Measurements from ENCODE around the gene CTSA.
A peak's percentile ranks its signal among the peaks of the same experiment; 100 is the strongest.
"Not testable (repeated sequence)": the region's sequence is repeated elsewhere in the genome, so short reads cannot be mapped to it uniquely, and the experiment has no call there.

CTSA gene

DNA sequence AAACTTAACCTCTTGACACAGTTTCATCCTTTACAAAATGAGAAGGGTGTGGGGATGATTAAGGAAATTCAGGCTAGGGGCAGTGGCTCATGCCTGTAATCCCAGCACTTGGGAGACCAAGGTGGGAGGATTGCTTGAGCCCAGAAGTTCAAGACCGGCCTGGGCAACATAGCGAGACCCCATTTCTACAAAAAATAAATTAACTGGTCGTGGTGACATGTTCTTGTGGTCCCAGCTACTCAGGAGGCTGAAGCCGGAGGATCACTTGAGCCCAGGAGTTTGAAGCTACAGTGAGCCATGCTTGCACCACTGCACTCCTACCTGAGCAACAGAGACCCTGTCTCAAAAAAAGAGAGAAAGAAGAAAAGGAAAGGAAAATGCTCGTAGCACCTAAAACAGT, 24.7 kb upstream of the CTSA start:
- DNase-seq (ENCODE audit: low spot score) = no peak

DNA sequence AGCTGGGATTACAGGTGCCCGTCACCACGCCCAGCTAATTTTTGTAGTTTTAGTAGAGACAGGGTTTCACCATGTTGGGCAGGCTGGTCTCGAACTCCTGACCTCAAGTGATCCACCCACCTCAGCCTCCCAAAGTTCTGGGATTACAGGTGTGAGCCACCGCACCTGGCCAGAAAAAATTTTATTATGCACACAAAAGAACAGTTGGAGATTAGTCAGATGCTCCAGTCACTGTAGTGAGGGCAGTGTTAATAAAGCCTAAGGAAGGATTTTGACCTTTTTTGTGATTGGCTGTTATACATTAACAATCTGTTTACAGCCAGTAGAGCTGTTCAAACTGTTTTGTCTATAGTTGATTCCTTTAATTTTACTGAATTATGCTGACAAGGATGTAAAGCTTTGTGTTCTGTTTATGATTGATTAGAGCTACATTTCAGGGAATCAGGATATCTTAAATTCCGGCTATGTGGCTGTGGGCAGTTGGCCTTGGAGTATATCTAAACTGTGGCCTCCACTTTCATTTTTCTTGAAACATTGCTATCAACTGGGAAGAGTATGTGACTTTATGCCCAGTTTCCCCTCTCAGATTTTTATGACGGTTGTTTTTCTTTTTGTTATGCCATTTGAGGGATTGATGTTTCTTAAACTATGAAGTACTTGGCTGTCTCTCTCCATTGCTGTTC, 23.9 kb upstream of the CTSA start:
- no peak for DNase-seq (ENCODE audit: low spot score)

DNA sequence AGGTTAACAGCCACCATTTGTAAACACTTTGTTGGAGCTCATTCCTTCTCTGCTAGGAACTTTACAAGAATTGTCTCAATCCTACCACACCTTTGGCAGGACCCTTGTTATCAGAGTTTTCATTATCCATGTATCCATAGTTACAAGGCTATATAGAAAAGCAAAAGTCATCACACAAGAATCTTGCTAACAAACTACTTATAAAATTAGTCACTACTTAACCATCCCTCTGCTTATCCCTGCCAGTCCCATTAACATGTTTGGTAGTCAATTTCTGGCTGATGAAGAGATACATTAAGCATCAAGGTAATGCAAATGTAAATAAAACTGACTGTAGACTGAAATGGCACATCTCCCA, 23.3 kb upstream of the CTSA start:
- no peak for DNase-seq (ENCODE audit: low spot score)

DNA sequence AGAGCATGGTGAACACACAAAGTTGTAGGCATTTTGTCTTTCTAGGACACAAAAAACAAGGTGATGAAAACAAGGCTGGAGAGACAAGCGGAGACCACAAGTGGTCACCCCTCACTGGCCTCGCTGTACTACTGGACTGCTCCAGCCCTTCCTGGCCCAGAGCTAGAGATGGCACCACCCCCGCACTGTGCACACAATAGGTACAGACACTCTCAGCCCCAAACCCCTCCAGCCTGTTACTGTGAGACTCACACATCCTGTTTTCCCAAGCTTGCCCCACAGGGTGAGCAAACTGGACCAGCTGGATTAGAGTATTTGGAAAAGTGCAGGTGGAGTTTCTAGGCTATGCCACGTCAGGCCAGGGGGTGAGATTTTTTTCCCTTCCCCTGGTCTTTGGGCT, 18.5 kb upstream of the CTSA start:
- DNase-seq (ENCODE audit: low spot score) = no peak

DNA sequence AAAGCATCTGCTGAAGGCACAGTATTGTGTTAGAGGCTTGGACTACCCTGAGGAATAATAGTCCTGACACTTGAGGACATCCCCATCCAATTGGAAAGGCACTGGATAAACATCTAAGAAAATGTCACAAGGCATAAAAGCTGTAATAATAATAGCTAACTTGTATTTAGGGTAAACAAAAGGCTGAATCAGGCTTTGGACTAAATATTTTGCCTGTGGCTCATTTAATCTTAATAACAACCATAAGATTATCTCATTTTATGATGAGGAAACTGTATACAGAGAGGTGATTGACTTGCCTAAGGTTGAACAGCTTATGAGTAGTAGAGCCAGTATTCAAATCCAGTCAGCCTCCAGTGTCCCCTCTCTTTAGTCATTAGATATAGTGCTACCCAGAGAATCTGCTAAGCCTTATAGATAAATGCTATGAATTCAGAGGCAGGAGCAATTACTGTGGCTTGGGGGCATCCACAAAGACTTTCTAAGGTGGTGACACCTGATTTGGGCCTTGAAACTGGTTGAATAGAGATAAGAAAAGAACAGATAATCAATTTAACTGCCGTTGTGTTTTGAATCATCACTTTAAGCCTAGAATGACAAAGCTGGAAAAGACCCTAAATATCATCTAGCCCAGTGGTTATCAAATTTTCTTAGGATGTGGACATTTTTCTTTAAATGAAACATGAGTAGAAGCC, 17.6 kb upstream of the CTSA start:
- no peak for DNase-seq (ENCODE audit: low spot score)

DNA sequence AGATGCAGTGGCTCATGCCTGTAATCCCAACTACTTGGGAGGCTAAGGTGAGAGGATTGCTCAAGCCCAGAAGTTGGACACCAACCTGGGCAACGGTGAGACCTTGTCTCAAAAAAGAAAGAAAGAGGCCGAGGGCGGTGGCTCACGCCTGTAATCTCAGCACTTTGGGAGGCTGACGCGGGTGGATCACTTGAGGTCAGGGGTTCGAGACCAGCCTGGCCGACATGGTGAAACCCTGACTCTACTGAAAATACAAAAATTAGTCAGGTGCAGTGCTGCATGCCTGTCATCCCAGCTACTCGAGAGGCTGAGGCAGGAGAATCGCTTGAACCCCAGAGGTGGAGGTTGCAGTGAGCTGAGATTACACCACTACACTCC, 17.0 kb upstream of the CTSA start:
- DNase-seq (ENCODE audit: low spot score) = not testable (repeated sequence)

DNA sequence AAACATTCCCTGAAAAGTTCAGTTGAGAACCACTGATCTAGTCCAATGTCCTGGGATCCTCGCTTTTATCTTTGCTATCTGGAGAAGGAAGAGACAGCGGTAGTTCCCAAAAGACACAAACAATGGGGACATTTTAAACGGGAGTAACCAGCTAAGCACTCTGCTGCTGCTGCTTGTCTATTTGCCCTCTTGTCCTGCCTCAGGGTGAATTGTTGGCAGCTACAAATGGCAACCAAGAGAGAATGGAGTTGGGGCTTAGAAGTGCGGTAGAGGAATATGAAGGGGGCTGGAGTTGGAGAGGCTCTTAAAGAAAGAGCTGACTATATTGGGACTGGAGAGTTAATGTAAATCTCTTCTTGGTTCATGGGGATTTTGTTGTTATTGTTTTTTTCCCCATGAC, 16.6 kb upstream of the CTSA start:
- DNase-seq (ENCODE audit: low spot score) = no peak

DNA sequence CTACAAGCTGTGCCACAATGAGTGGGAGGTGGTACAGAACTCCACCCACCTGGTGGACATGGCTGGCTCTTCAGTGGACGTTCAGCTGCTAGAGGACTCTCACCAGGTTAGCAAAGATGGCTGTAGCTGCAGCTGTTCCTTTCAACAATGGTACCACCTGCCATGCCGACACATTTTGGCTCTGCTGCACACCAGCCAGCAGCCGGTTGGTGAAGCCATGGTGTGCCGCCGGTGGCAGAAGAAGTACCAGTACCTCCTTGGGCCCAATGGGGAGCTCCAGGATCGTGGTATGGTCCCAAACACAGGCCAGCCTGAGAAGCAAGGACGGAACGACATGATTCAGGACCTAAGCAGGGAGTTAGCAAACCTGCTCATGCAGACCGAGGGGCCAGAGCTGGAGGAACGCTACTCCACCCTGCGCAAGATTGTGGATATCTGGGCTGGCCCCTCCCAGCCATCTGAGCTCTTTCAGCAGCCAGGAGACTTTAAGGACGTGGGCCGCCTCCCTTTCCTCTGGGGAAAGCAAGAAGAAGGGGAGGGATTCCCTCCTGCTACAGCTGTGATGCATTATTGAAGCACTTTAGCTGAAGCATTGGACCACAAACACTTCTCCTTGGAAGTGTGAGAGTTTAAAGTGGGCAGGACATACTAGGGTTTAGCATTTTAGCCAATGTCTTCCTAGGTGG, 12.9 kb upstream of the CTSA start:
- DNase-seq (ENCODE audit: low spot score) = no peak

DNA sequence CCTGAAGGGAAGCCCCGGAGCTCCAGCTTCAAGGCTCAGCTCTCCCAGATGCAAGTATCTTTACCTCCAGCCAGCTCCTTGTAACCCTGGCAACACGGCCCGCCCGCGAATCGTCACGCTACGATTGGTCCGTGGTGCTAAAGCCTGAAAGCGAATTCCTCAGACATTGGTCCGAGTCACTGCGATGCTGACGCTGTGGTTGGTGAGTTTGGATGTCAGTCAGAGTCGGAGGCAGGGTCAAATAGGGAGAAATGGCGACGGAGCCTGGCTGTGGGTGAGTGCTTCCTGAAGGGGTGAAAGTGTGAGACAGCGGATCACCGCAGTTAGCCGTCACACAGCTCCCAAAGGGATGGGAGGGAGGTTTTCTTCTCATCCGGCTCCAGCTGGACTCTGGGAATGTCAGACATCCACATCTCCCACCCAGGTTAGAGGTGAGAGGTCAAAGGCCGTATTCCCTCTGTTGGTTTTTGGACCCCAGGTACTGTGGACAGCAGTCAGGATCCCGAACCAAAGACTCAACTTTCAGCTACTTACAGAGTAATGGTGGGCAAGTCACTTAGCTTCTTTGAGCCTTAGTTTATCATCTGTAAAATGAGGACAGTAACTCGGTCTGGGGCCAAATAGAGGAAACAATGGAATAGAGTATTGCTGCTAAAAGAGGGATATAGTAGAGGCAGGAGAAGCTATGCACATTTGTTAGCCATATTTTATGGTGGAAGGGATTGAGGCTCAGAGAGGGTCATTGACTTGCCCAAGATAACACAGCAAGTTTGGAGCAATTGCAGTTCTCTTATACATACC, 9.9 kb upstream of the CTSA start, which contains the start of gene ZSWIM1:
Gene ZSWIM1 (plus strand): TSS at position 240 of the 801 bp plus-strand sequence. CDS start 1,366 bp downstream, outside the sequence.
- DNase-seq (ENCODE audit: low spot score) = peak; percentile 100

DNA sequence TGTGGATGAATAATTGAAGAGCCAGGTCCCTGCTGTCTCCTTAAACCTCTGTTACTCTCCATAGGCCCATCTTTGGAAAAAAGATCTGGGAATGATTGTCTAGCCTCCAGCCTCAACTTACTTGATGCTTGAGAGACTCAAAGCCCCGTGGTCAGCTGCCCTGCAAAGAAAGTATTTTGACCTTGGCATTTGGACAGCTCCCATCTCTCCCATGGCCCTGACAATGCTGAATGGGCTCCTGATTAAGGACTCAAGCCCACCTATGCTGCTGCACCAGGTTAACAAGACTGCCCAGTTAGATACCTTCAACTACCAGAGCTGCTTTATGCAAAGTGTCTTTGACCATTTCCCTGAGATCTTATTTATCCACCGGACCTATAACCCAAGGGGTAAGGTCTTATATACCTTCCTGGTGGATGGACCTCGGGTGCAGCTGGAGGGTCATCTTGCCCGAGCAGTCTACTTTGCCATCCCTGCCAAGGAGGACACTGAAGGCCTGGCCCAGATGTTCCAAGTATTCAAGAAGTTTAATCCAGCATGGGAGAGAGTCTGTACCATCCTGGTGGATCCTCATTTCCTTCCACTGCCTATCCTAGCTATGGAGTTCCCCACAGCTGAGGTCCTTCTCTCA, 8.6 kb upstream of the CTSA start:
- no peak for DNase-seq (ENCODE audit: low spot score)

DNA sequence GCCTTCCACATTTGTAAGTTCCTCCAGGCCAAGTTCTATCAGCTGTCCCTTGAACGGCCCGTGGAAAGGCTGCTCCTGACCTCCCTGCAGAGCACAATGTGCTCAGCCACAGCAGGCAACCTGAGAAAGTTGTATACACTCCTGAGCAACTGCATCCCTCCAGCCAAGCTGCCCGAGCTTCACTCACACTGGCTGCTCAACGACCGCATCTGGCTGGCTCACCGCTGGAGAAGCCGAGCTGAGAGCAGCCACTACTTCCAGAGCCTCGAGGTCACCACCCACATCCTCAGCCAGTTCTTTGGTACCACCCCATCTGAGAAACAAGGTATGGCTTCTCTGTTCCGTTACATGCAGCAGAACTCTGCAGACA, 8.1 kb upstream of the CTSA start:
- no peak for DNase-seq (ENCODE audit: low spot score)

DNA sequence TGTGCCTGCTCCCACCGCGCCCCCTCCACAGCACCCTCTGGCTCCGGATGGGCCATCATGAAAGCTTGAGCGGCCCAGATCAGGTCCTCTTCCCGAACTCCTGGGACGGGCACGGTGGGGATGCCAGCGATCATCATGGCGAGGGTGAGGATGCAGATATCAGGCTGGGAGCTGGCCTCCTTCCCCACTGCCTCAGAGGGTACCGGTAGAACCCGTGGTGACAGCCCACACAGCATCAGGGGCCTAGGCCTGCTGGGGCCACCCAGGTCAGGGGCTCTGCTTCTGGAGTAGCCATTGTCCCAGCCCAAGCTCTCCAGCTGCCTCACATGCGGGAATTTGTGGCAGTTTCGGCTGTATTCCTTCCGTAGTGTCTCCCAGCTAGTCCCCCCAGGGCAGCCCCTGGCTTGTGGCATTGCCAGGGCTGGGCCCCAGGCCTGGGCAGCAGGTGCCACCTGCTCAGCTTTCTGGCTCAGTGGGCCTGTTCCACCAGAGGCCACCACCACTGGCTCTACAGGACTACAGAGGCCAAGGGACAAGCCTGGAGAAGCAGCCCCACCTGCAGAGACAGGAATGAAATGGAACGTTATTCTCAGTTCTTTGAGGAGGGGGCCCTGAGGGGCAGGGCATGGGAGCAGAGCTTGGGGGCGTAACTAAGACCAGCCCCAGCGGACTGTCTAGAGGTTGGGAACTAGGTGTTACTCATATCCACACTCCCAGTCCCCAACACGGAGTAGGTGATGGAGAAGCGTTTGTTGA, 4.4 kb upstream of the CTSA start:
- no peak for DNase-seq (ENCODE audit: low spot score)

DNA sequence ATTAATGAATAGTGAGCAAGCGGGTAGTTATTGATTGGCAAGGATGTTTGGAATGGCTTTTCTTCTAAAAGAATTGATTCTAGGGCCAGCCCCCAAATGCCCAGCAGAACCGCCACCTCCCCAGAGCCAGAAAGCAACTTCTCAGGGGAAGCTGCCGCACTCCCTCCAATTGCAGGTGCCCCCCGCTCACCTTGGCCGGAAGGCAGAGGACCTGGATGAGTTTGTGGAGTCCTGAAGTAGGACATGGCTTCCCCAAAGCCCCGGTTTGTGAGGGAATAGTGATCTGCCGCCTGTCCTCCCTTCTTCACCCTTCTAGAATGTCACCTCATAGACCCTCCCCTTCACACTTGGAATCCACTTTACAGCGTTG, 3.8 kb upstream of the CTSA start, which contains the start of gene SPATA25:
Gene SPATA25 (minus strand): TSS at position 277 of the 370 bp plus-strand sequence. CDS start 32 bp downstream, at position 245.
- DNase-seq (ENCODE audit: low spot score) = no peak

DNA sequence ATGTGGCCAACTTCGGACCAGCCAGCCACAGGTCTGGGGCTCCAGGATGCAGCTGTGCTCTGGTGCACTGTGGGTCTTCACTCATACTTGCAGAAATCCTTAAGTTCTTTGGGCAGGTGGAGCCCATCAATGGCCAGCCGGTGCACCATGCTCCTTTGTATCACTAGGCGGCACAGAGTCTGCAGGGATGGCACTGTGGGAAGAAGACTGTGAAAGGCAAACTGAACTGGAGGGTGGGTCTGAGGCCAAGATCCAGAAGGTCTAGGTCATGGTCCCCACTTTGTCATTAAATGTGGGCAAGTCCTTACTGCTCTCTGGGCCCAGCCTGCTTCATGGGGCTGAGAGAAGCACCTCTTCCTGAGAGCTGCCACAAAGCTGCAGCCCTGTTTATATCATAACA, 2.5 kb upstream of the CTSA start:
- DNase-seq (ENCODE audit: low spot score) = no peak

DNA sequence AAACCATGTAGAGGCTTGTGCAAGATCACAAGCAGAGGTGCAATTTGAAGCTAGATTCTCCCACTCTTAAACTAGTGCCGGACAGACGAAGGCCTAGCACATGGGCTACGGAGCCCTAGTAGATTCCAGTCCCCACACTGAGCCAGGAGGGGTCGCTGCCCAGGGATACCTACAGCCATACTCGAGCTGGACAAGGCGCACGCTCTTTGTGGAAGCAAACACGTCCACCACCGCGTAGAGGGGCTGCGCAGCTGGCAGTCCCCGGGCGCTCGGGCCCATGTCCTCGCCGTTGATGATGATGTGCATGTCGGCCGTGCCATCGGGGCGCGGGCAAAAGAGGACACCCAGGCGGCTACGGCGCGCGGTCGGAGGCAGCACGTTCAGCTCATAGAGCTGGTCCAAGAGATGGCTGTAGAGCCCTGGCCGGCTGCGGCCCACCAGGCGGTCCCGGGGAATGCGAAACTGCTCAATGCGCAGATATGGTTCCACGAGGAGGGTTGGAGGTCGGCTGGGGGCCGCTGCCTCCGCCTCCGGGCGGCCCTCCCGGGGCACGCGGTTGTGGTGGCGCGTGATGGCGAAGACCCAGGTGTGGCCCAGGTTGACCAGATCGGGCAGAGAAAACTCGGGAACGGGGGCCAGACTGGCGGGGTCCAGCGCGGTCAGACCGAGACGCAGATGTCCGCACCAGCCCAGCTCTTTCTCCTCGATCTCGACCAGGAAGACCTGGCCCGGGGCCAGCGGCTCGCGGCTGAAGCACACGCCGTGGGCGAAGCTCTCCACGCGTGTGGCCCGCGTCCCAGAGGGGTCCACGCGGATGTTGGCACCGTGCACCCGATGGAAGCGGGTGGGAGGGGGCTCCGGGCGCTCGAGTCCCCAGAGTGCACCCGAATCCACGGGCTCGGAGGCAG, 804 bp upstream of the CTSA start:
- DNase-seq (ENCODE audit: low spot score) = peak; percentile 95

DNA sequence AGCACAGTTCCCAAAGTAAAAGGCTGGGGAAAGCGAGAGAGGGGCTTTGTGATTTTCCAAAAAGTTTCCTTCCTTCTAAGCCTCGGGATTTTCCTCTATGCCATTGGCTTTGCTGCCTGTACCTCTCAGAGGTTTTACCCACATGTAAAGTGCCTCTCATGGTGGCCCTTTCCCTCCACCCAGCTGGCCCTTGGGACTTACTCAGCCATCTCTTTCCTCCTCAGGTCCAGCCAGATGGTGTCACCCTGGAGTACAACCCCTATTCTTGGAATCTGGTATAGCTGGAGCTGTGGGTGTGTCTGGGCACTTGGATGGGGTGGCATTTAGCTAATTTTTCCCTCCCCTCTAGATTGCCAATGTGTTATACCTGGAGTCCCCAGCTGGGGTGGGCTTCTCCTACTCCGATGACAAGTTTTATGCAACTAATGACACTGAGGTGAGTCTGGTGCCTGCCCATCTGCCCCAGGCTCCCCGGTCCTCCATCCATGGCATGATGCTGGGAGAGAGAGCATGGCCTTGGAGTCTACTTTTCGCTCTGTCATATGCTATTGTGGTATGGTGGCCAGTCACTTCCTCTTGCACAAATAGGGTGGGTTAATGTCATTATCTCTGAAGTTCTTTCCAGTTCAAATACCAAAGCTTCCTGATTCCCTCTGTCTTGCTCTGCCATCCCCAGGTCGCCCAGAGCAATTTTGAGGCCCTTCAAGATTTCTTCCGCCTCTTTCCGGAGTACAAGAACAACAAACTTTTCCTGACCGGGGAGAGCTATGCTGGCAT, 1.1 kb downstream of the CTSA start:
- peak; percentile 55 for DNase-seq (ENCODE audit: low spot score)

DNA sequence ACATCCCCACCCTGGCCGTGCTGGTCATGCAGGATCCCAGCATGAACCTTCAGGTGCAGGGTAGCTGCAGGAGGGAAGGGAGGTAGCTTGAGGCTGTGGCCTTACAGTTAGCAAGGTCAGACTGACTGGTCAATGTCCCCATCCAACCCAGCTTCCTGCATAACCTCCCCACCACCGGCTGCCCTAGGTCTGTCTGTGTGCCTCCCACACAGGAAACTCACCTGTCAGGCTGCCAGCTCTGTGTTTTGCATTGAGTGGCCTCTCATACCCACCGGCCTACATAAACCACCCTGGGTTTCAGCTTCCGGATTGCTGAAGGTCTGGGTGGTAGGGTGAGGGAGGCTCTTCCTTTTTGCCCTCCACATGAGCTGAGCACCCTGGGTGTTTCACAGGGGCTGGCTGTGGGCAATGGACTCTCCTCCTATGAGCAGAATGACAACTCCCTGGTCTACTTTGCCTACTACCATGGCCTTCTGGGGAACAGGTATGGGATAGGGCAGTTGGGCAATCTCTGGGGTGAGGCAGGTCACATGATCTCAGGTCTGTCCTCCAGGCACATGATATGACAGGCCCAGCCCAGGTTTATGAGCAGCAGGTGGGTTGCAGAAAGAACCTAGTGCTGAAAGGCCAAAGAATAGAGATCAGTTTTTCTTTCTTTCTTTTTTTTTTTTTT, 1.8 kb downstream of the CTSA start:
- DNase-seq (ENCODE audit: low spot score) = no peak

DNA sequence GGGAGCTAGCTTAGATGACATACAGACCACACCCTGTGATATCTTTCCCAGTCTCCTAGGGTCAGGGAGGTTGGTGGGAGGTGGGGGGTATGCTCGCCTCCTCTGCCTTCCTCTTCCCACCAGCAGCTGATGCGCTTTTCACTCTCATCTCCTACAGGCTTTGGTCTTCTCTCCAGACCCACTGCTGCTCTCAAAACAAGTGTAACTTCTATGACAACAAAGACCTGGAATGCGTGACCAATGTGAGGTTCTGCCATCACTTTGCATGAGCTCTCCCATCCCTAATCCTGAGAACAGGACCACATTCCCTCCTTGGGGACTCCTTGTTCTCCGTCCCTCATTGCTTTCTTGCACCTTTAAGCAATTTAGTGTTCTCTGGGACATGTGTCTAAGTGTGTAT, 2.7 kb downstream of the CTSA start:
- DNase-seq (ENCODE audit: low spot score) = no peak

DNA sequence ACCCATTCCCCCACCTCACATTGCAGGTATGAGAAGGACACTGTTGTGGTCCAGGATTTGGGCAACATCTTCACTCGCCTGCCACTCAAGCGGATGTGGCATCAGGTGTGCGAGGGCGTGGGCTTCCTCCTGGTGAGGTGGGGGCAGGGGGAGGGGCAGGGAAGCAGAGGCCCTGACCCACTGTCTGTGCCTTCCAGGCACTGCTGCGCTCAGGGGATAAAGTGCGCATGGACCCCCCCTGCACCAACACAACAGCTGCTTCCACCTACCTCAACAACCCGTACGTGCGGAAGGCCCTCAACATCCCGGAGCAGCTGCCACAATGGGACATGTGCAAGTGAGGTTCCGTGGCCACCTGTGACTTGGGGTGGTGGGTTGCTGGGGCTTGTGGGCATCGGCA, 3.7 kb downstream of the CTSA start:
- no peak for DNase-seq (ENCODE audit: low spot score)
